ENCODE measurements around the gene FCRLA.

Gene FCRLA

DNA sequence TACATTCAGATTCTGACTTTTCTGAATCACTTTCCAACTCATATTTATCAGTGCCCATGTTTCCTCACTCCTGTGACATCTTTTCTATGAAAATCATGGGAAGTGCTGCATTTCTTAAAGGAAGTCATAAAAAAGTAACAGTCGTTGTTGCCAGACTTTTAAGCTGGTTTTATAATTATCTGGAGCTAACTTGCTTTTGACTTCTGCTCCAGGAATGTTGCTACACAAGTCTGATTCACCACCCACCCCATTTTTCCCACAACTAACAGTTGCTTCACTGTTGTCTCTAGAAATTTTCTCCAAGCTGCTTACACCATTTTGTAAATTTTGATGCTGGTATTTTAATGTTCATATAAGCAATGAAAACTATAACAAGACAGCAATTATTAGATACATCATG, 26.5 kb downstream of the FCRLA start:
- H3K9me3 ChIP-seq (ENCODE audit: control insufficient read depth, insufficient read depth, low read length), result no peaks in the 10 kb centered on the region
- H3K9me2 ChIP-seq (replicated peaks; ENCODE audit: control insufficient read depth, low read length), result no peaks in the 10 kb centered on the region
- no peak for TF ChIP-seq EZH2phosphoT487 (IDR thresholded peaks at IDR 0.05; ENCODE audit: borderline replicate concordance, low read length)
- TF ChIP-seq, protein P1, sequence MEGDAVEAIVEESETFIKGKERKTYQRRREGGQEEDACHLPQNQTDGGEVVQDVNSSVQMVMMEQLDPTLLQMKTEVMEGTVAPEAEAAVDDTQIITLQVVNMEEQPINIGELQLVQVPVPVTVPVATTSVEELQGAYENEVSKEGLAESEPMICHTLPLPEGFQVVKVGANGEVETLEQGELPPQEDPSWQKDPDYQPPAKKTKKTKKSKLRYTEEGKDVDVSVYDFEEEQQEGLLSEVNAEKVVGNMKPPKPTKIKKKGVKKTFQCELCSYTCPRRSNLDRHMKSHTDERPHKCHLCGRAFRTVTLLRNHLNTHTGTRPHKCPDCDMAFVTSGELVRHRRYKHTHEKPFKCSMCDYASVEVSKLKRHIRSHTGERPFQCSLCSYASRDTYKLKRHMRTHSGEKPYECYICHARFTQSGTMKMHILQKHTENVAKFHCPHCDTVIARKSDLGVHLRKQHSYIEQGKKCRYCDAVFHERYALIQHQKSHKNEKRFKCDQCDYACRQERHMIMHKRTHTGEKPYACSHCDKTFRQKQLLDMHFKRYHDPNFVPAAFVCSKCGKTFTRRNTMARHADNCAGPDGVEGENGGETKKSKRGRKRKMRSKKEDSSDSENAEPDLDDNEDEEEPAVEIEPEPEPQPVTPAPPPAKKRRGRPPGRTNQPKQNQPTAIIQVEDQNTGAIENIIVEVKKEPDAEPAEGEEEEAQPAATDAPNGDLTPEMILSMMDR (IDR thresholded peaks at IDR 0.05; ENCODE audit: low read depth, low read length, poor library complexity, severe bottlenecking), result no peak
- peaks cover 36% of the 10 kb centered on the region for H3K4me1 ChIP-seq (ENCODE audit: control insufficient read depth, low read length)
- H3K79me2 ChIP-seq (ENCODE audit: control insufficient read depth, low read length), result no peaks in the 10 kb centered on the region
- H3F3A ChIP-seq (ENCODE audit: control insufficient read depth, insufficient read depth), result peaks cover 9% of the 10 kb centered on the region; the same call in 1 of the 2 replicates
- no peak overlapping the region for H3K4me2 ChIP-seq (ENCODE audit: low read length)
- no peaks in the 10 kb centered on the region for H3K36me3 ChIP-seq (ENCODE audit: control insufficient read depth, low read length)
- no peak overlapping the region for H3K27ac ChIP-seq (ENCODE audit: low read depth, low read length)
- no peaks in the 10 kb centered on the region for H3K27me3 ChIP-seq (ENCODE audit: control insufficient read depth, low read length)
- H4K20me1 ChIP-seq (ENCODE audit: control insufficient read depth, insufficient read depth, low read depth, low read length), result no peaks in the 10 kb centered on the region
- H3K4me3 ChIP-seq (ENCODE audit: low read length), result no peak overlapping the region

DNA sequence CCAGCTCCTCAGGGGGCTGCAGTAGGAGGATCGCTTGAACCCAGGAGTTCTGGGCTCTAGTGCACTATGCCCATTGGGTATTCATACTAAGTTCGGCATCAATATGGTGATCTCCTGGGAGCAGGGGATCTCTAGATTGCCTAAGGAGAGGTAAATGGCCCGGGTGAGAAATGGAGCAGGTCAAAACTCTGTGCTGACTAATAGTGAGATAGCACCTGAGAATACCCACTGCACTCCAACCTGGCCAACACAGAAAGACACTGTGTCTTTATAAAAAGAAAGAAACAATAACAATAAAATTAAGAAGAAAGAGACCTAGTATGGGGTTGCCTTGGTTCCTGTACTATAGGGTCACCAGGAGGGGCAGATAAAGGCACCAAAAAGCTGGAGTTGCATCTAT, 28.8 kb downstream of the FCRLA start:
- H3K27ac ChIP-seq (ENCODE audit: low read depth, low read length), result no peak overlapping the region
- no peaks in the 10 kb centered on the region for H4K20me1 ChIP-seq (ENCODE audit: control insufficient read depth, insufficient read depth, low read depth, low read length)
- H3K4me2 ChIP-seq (ENCODE audit: low read length), result no peak overlapping the region
- peaks cover 49% of the 10 kb centered on the region for H3K4me1 ChIP-seq (ENCODE audit: control insufficient read depth, low read length)
- no peaks in the 10 kb centered on the region for H3K9me2 ChIP-seq (replicated peaks; ENCODE audit: control insufficient read depth, low read length)
- H3K4me3 ChIP-seq (ENCODE audit: low read length), result no peak overlapping the region
- no peaks in the 10 kb centered on the region for H3K79me2 ChIP-seq (ENCODE audit: control insufficient read depth, low read length)
- H3K27me3 ChIP-seq (ENCODE audit: control insufficient read depth, low read length), result no peaks in the 10 kb centered on the region
- TF ChIP-seq EZH2phosphoT487 (IDR thresholded peaks at IDR 0.05; ENCODE audit: borderline replicate concordance, low read length), result no peak
- TF ChIP-seq, protein P1 (IDR thresholded peaks at IDR 0.05; ENCODE audit: low read depth, low read length, poor library complexity, severe bottlenecking), result no peak
- H3F3A ChIP-seq (ENCODE audit: control insufficient read depth, insufficient read depth), result peaks cover 20% of the 10 kb centered on the region
- H3K36me3 ChIP-seq (ENCODE audit: control insufficient read depth, low read length), result no peaks in the 10 kb centered on the region
- H3K9me3 ChIP-seq (ENCODE audit: control insufficient read depth, insufficient read depth, low read length), result no peaks in the 10 kb centered on the region

DNA sequence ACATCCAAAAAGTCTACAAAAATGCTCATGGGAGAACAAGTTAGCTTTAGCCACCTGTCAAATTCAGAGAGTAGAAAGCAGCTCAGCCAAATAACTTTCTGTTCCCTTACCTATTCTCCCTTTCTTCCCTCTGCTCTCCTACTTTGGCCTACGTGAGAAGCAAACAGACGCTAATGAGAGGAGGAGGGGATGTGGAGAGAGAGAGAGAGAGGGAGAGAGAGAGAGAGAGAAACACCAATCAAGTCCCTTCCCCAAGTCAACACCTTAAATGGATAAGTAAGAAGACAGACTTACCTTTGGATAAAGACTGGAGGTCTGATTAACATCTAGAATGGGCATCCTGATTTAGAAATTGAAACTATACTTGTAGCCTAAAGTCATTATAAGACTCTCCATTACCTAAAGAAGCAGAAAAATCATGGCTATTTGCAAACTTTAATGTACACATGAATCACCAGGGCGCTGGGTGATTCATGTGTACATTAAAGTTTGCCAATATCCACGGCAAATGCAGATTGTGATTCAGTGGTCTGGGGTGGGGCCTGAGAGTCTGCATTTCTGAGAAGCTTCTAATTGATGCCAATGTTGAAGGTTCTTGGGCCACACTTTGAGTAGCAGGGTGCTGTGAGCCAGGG, 29.4 kb downstream of the FCRLA start:
- Histone ChIP-seq H3K4me2 (ENCODE audit: low read length) (0 out of 2 replicates have a peak overlapping the region, but pooled peaks have one; percentile 1), H3K36me3 (ENCODE audit: control insufficient read depth, low read length) (no peaks in the 10 kb centered on the region), H3F3A (ENCODE audit: control insufficient read depth, insufficient read depth) (peaks cover 24% of the 10 kb centered on the region), H3K4me1 (ENCODE audit: control insufficient read depth, low read length) (peaks cover 55% of the 10 kb centered on the region), H3K27me3 (ENCODE audit: control insufficient read depth, low read length) (no peaks in the 10 kb centered on the region), H3K4me3 (ENCODE audit: low read length) (no peak overlapping the region), H4K20me1 (ENCODE audit: control insufficient read depth, insufficient read depth, low read depth, low read length) (no peaks in the 10 kb centered on the region), H3K27ac (ENCODE audit: low read depth, low read length) (no peak overlapping the region), H3K9me3 (ENCODE audit: control insufficient read depth, insufficient read depth, low read length) (no peaks in the 10 kb centered on the region), H3K9me2 (replicated peaks; ENCODE audit: control insufficient read depth, low read length) (no peaks in the 10 kb centered on the region), H3K79me2 (ENCODE audit: control insufficient read depth, low read length) (no peaks in the 10 kb centered on the region)
- TF ChIP-seq, protein P1 (IDR thresholded peaks at IDR 0.05; ENCODE audit: low read depth, low read length, poor library complexity, severe bottlenecking), result no peak
- no peak for TF ChIP-seq EZH2phosphoT487 (IDR thresholded peaks at IDR 0.05; ENCODE audit: borderline replicate concordance, low read length)

Data from DOHH2 (cell line).